ENCODE data around the gene NXNL1.
A peak's percentile ranks its signal among the peaks of the same experiment; 100 is the strongest.

Gene NXNL1

DNA sequence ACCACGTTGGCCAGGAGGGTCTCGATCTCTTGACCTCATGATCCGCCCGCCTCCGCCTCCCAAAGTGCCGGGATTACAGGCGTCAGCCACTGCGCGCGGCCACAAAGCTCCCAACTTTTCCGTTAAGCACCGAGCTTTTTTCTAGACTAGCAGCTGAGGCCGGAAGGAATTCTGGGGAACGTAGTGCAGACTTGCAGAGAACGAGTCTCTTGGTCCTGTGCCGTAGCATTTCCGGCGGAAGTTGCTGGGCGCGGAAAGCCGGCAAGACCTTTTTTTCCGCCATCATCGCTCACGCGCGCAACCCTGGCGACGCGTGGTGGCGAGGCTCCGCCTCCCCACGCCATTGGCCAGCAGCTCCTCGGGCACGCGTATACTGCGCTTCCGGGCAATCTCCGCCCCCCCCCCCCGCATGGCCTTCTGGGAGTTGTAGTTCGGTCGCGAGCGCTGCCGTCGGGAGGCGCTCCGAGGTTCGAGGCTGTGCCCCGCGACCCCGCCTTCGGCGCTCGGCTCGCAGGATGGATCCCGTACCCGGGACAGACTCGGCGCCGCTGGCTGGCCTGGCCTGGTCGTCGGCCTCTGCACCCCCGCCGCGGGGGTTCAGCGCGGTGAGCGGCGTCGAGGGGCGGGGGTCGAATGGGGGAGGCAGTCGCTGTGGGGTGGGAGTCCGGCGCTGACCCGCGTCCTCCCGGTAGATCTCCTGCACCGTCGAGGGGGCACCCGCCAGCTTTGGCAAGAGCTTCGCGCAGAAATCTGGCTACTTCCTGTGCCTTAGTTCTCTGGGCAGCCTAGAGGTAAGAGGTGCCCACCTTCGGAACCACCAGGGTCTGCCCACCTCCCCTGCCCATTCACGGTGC is 40.9 kb downstream of the NXNL1 start, which contains the start of gene MVB12A:
Gene MVB12A (plus strand): TSS at position 427 of the 854 bp plus-strand sequence. CDS start 89 bp downstream, at position 516.
- peak; percentile 93 for DNase-seq (ENCODE audit: low read depth)

DNA sequence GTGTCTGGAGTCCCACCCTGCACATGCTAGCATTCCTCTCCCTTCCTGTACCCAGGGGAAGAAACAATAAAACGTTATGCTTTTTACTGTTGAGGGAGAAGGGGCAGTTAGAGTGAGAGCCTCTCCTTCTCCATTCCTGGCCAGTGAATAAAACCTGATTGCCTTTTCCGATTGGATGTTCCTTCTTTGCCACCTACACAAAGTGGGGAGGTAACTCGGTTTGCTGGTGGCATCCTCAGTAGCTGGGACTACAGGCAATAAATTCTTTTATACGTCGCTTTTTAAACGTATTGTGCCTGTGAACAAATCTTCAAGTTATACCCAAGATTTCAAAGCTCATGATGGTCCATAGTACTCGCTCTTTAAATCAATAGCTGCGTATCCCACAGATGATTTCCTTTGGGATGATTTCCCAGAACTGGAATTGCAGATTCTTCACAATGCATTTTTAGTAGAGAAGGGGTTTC is 41.5 kb downstream of the NXNL1 start:
- DNase-seq (ENCODE audit: low read depth): no peak

DNA sequence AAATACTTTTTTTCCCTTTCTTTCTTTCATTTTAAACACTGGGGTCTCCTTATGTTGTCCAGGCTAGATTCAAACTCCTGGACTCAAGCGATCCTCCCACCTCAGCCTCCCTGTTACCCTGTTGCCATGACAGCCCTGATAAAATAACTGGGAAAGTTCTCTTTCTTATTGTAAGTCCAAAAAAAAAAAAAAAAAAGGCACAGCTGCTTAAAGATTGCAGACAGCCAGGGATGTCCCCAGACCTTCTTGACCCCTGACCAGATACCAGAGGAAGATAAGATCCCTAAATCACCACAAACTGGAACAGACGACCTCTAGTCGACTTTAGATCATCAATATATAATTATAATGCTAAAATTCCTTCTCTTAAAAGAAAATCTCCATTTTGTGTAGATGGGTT is 42.0 kb downstream of the NXNL1 start:
- no peak for DNase-seq (ENCODE audit: low read depth)

DNA sequence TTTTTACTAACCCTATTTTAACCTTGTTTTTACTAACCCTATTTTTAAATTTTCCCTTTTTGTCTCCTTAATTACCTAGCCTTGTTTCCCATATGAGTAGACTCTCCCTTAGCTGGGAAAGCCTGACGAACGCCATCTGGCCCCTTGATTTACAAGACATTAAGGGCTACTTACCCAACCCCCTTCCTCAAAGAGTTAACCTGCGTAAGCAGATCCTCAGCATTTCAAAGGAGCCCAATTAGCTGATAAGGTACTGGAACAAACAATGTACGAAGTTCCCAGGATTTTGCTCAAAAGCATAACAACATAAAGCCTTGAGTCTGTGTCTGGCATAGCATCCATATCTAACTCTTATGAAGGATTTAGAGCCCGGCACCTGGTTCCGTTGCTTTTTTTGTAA is 45.6 kb downstream of the NXNL1 start:
- DNase-seq (ENCODE audit: low read depth): no peak

DNA sequence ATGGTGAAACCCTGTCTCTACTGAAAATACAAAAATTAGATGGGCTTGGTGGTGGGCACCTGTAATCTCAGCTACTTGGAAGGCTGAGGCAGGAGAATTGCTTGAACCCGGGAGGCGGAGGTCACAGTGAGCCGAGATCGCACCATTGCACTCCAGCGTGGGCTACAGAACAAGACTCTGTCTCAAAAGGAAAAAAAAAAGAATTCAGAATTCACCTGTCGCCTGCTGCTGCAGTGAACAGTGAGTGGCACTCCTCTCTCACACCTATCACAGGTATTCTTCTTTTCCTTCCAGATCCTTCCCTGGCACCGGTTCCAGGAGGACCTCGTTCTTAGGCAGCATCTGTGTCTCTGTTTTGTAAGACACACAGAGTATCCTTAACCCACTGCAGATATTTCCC is 46.6 kb downstream of the NXNL1 start:
- no peak for DNase-seq (ENCODE audit: low read depth)

DNA sequence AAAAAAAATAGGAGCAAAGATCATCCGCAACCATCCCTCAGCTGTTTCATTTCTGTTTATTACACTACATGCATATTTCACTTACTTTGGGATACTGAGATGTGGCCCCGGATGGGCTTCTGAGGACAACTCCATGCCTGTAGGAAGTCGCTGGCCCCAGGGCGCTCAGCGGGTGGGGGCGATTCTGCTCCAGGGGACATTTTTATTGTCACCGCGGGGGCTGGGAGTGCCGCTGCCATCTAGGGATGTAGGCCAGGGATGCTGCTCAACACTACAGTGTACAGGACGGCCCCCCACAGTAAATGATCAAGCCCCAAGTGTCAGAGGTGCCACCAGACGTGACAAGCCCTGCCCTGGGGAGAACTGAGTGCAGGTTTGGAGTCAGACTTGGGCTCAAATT is 48.9 kb downstream of the NXNL1 start:
- DNase-seq (ENCODE audit: low read depth): no peak

DNA sequence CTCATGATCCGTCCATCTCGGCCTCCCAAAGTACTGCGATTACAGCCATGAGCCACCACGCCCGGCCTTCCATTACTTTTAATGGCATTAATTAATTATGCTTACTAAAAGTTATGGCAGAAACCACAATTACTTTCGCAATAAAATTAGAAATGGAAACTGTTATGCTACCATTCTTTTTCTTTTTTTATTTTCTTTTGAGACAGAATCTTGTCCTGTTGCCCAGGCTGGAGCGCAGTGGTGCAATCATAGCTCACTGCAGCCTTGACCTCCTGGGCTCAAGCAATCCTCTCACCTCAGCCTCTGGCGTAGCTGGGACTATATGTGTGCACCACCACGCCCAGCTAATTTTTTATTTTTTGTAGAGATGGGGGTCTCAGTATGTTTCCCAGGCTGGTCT is 50.7 kb downstream of the NXNL1 start:
- no peak for DNase-seq (ENCODE audit: low read depth)

DNA sequence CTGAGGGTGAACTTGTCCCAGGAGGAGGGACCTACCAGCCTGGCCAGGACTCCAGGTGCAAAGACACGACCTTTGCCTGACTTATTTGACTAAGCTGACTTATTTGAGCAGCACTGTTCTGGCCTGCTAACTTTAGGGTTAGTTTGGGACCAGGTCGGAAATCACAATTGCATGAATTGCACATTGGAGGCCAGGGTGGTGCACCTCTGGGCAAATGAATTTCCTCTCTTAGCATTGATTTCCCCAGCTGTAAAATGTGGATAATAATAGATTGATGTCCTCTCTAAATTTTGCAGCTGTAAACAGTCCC is 53.9 kb downstream of the NXNL1 start:
- DNase-seq (ENCODE audit: low read depth): no peak

DNA sequence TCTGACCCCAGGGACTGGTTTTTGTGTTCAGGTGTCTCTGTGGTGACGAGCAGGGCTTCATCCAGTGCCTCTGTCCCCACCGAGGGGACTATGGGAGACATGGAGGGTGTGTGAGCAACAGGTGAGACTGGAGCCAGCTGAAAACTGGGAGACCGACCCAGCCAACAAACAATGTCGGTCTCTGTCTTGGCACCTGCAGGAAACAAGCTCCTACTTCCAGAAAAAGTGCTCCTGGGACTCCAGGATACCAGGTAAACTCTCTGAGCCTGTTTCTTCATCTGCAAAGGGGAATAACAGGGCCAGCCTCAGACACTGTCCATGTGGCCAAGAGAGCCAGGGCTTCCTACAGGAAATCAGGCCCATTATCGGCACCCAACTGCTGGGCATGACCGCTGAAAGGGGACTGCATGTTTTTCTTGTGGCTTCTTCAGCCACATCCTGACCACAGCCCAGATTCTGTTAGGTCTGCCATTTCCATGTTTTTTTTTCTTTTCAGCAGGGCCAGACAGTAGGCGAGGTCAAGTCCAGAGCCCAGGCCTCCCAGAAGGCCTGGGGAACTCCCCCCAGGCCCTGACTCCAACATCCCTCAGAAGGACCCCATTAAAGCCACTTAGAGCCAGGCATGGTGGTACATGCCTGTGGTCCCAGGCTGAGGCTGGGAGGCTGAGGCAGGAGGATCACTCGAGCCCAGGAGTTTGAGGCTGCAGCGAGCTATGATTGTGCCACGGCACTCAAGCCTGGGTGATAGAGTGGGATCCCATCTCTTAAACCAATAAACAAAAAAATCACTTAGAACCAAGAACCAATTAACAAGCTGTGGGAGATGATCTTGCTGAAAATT is 54.5 kb downstream of the NXNL1 start:
- DNase-seq (ENCODE audit: low read depth): no peak
